Muscle of back (tissue), 11 donors: ENCODE data around the gene RSF1. TPM values are rescaled to one million over a fixed set of nuclear protein-coding genes. Genes with fewer than 3 reads are reported as not detected.

Experiments
- DNase-seq, 3 donors: peaks; one replicate each; pipeline versions ENCODE4 v3.0.0 to v3.0.0-alpha.2; 2013
- polyA plus RNA-seq, 10 donors: library from polyadenylated mRNA; unstranded; fragments of 120-200 nt; gene quantifications; one replicate each; pipeline ENCODE4 v1.2.1, GENCODE V29; 2013; ENCODE audit not compliant: insufficient read length in 10 of 10

RSF1 gene
- polyA plus RNA-seq, 10 donors = 31.6 to 47.7 (median 36.9) TPM

DNA sequence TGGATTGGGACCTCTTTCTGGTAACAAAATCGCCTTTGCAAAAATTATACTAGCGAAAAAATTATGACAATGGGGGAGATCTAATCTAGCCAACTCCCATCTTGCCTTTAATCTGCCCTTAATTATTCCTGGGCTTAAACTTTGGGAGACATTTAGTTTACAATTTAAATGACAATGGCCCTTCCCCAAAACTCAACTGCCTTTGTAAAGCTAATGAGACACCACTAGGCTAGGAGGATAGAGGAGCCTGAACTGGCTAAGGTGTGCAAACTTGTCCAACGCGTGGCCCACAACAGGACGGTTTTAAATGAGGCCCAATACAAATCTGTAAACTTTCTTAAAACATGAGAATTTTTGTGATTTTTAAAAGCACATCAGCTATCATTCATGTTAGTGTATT, 67.3 kb downstream of the RSF1 start:
- no peak for DNase-seq

DNA sequence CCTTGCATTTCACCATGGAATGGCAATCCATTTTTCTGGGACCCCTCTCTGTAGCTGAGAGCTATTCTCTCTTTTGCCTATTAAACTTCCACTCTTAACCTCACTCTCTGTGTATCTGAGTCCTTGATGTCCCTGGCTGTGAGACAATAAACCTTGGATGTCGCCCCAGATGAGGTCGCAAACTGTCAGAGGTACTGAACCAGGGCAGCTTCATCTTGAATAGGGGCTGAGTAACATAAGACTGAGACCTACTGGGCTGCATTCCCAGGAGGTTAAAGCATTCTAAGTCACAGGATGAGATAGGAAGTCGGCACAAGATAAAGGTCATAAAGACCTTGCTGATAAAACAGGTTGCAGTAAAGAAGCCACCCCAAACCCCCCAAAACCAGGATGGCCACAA, 68.0 kb downstream of the RSF1 start:
- no peak for DNase-seq

DNA sequence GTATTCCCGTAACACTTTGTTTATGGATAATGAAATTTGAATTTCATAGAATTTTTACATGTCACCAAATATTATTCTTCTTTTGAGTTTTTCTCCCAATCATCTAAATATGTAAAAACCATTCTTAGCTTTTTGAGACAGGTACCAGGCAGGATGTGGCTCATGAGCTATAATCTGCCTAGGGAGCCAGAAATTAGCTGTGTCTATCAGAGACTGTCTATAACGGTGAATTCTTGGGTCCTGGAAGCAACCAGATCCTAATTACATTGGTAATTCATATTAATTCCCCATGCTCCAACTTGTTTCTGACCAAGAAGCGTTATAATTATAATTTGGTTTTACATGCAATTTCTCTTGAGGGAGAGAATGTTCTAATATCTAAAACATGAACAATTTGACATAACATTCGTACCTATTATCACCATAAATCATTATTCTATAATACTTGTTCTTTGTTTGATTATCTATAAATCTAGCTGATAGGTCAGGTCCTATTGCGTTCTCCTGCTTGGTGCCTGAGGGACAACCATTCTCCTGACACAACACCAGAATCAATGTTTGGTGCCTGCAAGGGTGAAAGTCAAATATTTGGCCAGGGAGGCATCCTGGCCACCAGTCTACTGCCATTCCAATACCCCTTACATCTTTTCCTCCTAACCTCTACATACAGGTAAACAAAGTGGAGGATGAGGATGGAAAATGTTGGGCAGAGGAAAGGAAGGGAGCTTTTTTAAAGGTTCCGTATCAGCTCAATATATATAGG, 69.9 kb downstream of the RSF1 start:
- no peak for DNase-seq

DNA sequence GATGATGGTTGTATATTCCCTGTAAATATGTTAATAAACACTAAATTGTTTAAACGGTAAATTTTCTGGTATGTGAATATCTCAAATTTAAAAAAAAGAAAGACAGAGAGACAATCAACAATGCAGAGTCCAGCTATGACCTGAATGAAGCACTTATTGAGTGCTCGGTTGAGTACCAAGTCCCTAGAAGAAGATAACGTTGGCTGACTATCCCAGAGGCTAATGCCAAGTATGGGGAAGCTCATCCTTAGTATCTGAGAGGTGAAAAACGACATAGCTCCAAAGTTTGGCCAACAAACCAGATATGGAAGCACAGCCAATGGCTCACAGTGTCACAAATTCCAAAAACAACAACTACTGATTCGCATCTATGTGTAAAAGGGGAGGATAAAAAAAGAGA, 71.3 kb downstream of the RSF1 start:
- no peak for DNase-seq

DNA sequence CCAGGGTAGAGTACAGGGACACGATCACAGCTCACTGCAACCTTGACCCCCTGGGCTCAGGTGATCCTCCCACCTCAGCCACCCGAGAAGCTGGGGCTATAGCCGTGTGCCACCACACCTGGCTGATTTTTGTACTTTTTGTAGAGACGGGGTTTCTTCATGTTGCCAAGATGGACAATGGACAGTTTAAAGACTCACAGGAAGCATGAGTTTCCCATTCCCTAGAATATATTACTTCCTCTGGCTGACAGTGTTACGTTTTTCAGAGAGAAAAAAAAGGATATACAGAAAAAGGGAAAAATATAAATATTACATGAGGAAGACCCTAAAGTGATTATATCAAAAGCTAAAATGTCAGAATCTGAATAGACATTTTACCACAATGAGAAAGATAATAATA, 72.3 kb downstream of the RSF1 start:
- no peak for DNase-seq

DNA sequence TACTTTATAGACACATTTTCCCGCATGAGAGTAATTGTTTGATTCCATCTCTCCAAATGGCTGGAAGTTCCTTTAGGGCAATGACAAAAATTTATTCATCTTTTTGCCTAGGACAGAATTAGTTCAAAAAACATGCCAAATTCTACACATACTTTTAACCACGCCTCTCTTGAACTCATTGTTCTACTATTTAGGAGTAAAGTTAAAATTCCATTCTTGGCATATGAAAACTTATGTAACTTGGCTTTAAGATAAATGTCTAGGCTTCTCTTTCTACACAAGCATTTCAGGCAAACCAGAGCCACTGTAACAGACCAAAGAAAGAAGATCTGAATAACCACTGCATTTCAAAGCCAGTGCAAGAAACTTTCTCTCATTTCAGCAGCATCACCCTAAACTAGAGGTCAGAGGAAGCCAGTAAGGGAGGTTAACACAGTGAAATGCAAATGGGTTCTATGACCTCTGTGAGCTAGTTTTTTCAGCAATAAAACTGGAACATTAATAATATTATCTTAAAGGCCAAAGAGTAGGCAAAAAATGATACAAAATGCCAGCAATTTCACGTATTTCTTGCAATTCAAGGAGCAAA, 73.0 kb downstream of the RSF1 start:
- peak in 1 of 3 donors; percentile 12 for DNase-seq

DNA sequence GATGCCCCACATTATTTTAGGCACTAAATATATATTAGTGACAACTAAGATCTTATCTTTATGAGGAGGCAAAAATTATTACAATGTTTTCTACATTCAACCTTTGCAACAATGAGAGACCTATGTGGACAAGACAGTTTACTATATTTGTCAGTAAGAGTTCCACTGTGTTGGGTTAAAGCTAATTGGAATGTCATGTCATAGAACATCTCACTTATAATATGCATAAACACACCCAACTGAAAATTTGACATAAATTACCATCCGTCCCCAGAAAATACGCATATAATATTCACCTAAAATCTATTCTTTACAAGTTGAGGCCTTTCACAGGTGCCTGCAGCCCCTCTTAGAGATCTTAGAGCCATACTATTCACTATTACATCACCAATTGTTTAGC, 84.0 kb downstream of the RSF1 start:
- no peak for DNase-seq

DNA sequence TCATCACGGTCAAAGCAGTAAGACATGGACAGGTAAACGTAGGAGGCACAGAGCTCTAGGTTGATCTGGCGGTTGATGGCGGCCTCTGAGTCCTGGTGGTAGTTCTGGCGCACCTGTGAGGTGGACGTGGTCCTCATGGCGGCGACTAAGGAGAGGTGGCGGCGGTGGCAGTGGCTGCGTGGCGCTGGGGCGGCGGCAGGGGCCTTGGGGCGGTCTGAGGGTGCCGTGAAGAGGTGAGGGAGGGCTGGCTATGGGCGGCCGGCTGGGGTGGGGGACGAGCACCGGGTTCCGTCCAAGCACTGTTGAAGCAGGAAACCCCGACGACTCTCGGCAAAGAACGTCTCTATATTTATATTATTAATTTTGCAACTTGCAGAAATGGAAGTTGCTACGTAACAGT, 85.6 kb downstream of the RSF1 start:
- DNase-seq = no peak

DNA sequence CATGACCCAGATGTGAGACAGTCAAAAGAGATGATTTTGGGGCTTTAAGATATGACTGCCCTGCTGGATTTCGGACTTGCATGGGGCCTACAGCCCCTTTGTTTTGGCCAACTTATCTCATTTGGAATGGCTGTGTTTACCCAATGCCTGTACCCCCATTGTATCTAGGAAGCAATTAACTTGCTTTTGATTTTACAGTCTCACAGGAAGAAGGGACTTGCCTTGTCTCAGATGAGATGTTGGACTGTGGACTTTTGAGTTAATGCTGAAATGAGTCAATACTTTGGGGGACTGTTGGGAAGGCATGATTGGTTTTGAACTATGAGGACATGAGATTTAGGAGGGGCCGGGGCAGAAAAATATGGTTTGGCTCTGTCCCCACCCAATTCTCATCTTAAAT, 88.4 kb downstream of the RSF1 start:
- no peak for DNase-seq

DNA sequence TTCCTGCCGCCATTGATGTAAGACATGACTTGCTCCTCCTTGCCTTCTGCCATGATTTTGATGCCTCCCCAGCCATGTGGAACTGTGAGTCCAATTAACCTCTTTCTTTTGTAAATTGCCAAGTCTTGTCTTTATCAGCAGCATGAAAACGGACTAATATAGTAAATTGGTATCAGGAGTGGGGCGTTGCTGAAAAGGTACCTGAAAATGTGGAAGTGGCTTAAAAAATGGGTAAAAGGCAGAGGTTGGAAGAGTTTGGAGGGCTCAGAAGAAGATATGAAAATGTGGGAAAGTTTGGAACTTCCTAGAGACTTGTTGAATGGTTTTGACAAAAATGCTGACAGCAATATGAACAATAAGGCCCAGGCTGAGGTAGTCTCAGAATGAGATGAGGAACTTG, 89.7 kb downstream of the RSF1 start:
- no peak for DNase-seq

DNA sequence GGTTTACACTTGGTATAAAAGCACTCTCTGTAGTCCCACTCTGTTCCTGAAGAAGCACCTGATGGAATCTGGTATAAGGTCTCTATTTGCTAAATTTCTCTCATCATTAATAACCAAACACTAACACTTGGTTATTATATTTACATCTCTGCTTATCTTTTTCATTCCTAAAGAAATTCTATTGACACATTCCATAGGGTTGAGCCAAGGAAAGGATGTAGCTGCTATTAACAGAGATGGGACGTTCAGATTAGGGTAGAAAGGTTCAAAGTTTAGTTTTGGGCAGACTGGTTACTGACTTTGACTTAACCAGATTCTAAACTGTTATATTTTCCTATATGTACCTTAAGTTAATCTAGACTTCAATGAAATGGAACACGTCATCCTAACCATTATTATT, 91.5 kb downstream of the RSF1 start:
- no peak for DNase-seq

DNA sequence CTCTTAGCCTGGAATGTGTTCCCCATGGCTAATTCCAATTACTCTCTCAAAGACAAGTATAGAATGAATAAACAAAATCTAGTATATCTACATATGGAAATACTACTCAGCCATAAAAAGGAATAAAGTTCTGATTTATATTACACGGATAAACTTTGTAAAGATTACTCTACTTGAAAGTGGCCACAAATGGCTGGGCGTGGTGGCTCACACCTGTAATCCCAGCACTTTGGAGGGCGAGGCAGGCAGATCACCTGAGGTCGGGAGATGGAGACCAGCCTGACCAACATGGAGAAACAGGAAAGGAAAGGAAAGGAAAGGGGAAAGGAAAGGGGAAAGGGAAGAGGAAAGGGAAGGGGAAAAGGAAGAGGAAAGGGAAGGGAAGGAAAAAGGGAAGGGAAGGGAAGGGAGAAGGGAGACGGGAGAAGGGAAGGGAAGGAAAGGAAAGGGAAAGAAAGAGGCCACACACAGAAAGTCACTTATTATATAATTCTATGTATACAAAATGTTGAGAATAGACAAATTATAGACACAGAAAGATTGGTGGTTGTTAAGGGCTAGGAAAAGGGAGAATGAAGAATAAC, 92.2 kb downstream of the RSF1 start:
- DNase-seq = no peak

DNA sequence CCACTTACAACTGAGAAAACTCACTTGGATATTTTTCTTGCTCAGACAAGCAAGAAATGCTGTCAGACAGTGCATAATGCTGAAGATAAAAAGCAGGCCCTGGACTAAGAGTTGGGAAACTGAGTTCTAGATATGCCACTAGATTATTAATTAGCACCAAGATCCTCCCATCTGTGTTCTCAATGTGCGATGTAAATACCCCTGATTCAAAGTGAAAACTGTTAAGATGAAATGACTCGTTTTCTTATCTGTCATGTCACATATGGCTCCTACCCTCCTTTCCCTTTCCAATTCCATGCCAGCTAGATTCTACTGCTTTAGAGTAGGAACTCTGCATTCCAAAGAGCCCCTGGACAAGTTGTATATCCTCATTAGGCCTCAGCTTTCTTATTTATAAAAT, 94.0 kb downstream of the RSF1 start:
- no peak for DNase-seq

DNA sequence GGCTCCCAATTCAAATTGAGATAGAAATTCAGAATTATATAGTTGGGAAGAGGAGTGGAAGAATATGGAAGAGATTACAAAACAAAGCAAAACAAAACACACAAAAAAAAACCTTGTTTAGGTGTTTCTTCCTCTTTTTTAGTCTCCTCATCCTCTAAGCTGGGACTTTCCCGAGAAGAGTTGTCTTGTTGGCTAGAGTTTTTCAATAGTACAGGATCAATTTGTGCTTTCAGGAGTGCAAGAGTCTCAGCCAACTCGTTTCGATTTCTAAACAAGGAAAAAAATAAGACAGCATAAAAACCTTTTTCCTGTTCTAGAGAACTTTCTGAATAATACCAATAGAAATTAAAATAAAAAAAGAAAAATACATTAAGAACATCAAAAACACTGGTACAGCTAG, 95.1 kb downstream of the RSF1 start:
- no peak for DNase-seq

DNA sequence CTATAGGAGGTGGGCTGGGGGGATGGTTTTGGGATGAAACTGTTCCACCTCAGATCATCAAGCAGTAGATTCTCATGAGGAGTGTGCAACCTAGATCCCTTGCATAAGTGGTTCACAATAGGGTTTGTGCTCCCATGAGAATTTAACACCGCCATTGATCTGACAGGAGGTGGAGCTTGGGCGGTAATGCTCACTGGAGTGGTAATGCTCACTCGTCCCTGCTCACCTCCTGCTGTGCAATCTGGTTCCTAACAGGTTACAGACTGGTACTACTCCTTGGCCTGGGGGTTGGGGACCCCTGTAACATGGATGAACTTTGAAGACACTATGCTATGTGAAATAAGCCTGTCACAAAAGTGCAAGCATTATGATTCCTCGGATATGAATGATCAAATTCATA, 95.9 kb downstream of the RSF1 start:
- DNase-seq = no peak

DNA sequence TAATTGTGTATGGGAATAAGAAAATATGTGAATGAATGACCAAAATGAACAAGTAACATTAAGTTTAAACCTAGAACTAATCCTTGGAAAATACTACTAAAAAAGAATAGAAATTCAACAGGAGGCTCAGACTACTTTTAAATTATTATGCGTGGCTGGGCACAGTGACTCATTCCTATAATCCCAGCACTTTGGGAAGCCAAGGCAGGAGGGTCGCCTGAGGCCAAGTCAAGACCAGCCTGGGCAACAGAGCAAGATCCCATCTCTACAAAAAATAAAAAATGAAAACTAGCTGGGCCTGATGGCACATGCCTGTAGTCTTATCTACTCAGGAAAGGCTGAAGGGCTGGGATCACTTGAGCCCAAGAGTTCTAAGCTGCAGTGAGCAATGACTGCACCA, 97.5 kb downstream of the RSF1 start:
- DNase-seq = no peak

DNA sequence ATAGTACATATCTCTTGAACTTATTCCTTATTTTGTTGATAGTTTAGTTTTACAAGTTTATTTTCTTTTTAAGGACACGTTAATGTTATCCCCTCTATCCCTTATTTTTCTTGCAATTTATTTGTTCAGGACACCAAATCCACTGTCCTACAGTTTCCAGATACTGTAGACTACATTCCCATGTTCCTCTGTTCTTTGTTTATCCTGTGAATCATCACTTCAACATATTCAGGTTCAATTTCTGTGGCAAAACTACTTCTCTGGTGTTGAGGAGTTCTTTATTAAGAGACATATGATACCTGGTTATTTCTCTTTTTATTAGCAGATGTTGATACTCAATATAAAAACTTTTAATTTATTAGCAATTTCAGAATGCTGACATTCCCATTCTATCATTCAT, 110.2 kb downstream of the RSF1 start:
- no peak for DNase-seq

DNA sequence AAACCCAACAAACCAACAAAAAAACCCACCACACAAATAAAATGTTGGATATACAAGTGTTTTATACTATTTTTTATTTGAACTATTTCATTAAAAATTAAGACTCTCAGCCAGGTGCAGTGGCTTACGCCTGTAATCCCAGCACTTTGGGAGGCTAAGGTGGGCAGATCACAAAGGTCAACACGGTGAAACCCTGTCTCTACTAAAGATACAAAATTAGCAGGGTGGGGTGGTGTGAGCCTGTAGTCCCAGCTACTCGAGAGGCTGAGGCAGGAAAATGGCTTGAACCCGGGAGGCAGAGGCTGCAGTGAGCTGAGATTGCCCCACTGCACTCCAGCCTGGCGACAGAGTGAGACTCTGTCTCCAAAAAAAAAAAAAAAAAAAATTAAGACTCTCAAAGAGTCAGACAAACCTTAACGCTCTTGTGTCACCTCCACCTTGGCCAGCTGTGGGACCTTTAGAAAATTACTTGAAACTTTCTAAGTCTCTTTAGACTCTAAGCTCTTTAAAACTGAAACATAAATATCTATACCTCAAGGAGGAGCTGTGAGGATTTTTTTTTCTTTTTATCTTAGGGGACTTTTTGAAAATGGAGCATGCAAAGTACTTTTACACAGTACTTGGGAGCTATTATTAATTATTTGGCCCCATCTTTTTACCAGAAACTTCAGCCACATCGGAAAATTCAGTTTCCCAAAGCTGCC, 114.5 kb downstream of the RSF1 start:
- DNase-seq = no peak

DNA sequence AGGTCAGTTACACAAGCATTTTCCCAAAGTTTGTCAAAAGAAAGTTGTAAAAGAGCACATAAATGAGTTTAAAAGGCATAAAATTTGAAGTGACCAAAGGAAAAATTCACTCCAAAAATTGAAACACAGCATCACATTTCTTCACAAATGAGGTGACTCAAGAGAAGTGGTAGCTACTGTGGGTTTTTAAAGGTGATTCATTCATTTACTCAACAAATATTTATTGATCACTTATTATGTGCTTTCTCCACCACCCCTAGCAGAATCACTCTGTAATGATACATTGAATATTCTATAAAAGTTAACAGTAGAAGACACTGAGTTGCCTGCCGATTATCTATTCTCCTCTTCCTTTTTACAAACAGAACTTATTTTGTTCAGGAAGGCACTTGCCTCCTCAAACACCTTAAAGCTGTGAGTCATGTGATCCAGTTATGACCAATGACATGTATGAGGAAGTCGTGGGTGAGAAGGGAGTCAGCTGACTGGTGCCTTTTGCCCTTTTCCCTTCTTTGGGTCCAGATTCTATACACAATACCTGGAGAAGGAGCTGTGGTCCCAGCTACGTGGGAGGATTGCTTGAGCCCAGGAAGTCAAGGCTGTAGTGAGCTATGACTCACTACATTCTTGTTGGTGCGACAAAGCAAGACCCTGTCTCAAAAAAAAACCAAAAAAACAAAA, 115.2 kb downstream of the RSF1 start:
- no peak for DNase-seq

DNA sequence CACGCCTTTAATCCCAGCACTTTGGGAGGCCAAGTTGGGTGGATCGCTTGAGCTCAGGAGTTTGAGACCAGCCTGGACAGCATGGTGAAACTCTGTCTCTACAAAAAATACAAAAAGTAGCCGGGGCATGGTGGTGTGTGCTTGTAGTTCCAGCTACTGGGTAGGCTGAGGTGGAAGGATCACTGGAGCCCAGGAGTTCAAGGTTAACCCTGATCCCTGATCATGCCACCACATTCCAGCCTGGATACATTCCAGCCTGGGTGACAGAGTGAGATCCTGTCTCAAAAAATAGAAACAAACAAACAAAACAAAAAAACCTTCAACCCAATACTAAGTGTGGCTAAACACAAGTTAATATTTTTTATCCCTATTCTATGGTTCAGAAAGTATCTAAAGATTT, 116.5 kb downstream of the RSF1 start:
- no peak for DNase-seq

DNA sequence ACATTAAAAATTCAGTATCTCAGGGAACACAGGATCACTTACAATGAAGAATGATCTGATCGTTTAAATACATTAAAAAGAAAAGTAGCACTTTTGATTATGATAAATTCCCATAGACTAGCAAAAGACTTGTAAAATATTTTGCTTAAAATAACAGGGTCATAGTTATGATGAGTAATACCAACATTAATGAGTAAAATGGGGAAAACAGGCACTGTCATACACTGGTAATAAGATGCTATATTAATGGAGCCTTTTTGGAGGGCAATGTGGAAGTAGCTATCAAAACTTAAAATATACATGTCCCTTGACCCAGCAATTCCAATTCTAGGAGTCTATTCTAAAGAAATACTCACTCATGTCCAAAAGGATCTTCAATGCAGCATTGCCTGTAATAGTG, 121.1 kb downstream of the RSF1 start:
- DNase-seq = no peak

DNA sequence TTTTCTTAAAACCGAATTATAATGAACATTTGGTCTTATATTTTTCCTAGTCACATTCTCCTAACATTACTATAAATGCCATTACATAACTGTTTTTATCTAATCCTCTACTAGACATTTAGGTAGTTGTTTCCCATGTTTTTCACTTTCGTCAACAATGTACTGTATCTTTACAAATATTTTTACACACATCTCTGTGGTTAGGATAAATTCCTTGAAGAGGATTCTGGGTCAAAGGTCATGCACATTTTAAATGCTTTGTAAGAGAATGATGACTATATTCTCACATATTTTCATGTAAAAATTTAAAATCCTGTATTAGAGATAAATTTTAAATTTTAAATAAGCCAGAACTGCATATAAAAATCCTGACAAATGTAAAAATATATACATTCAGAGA, 121.6 kb downstream of the RSF1 start:
- no peak for DNase-seq
